Naive thymus-derived CD4-positive, alpha-beta T cell (primary cell): ENCODE results near the gene ANKLE1. TPM values are rescaled to one million over a fixed set of nuclear protein-coding genes. Genes with fewer than 3 reads are reported as not detected.

ENCODE experiments used
- ATAC-seq: fragments of 150-1000 bp; cut with Tn5 transposase; 2 replicates; pipeline ENCODE4 v1.10.0; 2021; ENCODE audit warnings: mild to moderate bottlenecking, moderate library complexity
- CTCF ChIA-PET: fragments of 350-600 bp; sonication (Branson Sonifier 250); formaldehyde crosslinking; loops from one replicate; lab custom pipeline; 2021; ENCODE audit warnings: antibody characterized with exemption; lab: Charles Lee
- POLR2A ChIA-PET: fragments of 350-600 bp; sonication (Branson Sonifier 250); formaldehyde crosslinking; loops from one replicate; lab custom pipeline; 2021; ENCODE audit warnings: antibody characterized with exemption, inconsistent platforms; lab: Charles Lee
- DNase-seq, 9 donors: peaks; one replicate each; pipeline versions ENCODE4 v3.0.0 to v3.0.0-alpha.2; 2020 to 2022; ENCODE audit warnings: mixed read lengths in 1 of 9
- H3K27ac ChIP-seq: one replicate; pipeline ENCODE4 v1.7.0; 2013; ENCODE audit warnings: mild to moderate bottlenecking, low read depth, low read length, moderate library complexity
- H3K27me3 ChIP-seq, 2 donors: one replicate each; pipeline ENCODE4 v1.7.0; 2013; ENCODE audit warnings: low read length in 2 of 2, mild to moderate bottlenecking in 2 of 2, moderate library complexity in 2 of 2; ENCODE audit not compliant: control insufficient read depth in 2 of 2, insufficient read depth in 2 of 2
- H3K36me3 ChIP-seq, 3 experiments: 1 replicate in 2 of 3; 2 replicates in 1 of 3; pipeline ENCODE4 v1.7.0; 2013; ENCODE audit warnings: low read length in 3 of 3, mild to moderate bottlenecking in 3 of 3, moderate library complexity in 1 of 3; ENCODE audit not compliant: insufficient read depth in 3 of 3, control insufficient read depth in 2 of 3
- H3K4me1 ChIP-seq, 2 donors: one replicate each; pipeline ENCODE4 v1.7.0; 2013; ENCODE audit warnings: low read length in 2 of 2, mild to moderate bottlenecking in 2 of 2, moderate library complexity in 1 of 2; ENCODE audit not compliant: control insufficient read depth in 2 of 2, insufficient read depth in 2 of 2
- H3K4me3 ChIP-seq: 2 replicates; pipeline ENCODE4 v1.7.0; 2013; ENCODE audit warnings: mild to moderate bottlenecking, low read length
- H3K9me3 ChIP-seq, 3 experiments: 1 replicate in 2 of 3; 2 replicates in 1 of 3; pipeline ENCODE4 v1.7.0; 2013; ENCODE audit warnings: low read length in 3 of 3; ENCODE audit not compliant: control insufficient read depth in 2 of 3
- H3K27ac Mint-ChIP-seq, 9 donors: one replicate each; pipeline ENCODE4 v1.8.0; 2020 to 2022; ENCODE audit warnings: mixed read lengths in 9 of 9, mild to moderate bottlenecking in 8 of 9, moderate library complexity in 5 of 9, inconsistent platforms in 2 of 9
- H3K27me3 Mint-ChIP-seq, 5 donors: one replicate each; pipeline ENCODE4 v1.8.0; 2021 to 2022; ENCODE audit warnings: mixed read lengths in 5 of 5, mild to moderate bottlenecking in 1 of 5
- H3K36me3 Mint-ChIP-seq, 5 donors: one replicate each; pipeline ENCODE4 v1.8.0; 2020 to 2022; ENCODE audit warnings: mixed read lengths in 5 of 5, mild to moderate bottlenecking in 3 of 5, inconsistent platforms in 1 of 5
- H3K4me1 Mint-ChIP-seq, 7 donors: one replicate each; pipeline ENCODE4 v1.8.0; 2020 to 2022; ENCODE audit warnings: mixed read lengths in 7 of 7, mild to moderate bottlenecking in 3 of 7, inconsistent platforms in 1 of 7
- H3K4me3 Mint-ChIP-seq, 10 donors: one replicate each; pipeline ENCODE4 v1.8.0; 2020 to 2022; ENCODE audit warnings: mild to moderate bottlenecking in 10 of 10, mixed read lengths in 10 of 10, moderate library complexity in 6 of 10, inconsistent platforms in 2 of 10
- H3K9me3 Mint-ChIP-seq, 11 donors: one replicate each; pipeline ENCODE4 v1.8.0; 2020 to 2022; ENCODE audit warnings: mixed read lengths in 11 of 11, mild to moderate bottlenecking in 4 of 11, inconsistent platforms in 1 of 11, moderate library complexity in 1 of 11
- intact Hi-C, 2 donors: fragments of 100-400 bp; cut with micrococcal nuclease; formaldehyde crosslinking; loops; one replicate each; pipeline ENCODE4 v1.15.1; 2023
- polyA plus RNA-seq, 2 donors: library from polyadenylated mRNA; unstranded; fragments of 300-500 nt; fragmentation: Illumina TruSeq; gene quantifications; one replicate each; pipeline ENCODE4 v1.2.3, GENCODE V29; 2021
- total RNA-seq, 6 experiments: library from RNA in 5 of 6; stranded (reverse) in 5 of 6; gene quantifications; 1 replicate in 5 of 6; 2 replicates in 1 of 6; pipeline ENCODE4 v1.2.3 and lab custom pipeline; 2021 to 2026

Gene ANKLE1, protein sequence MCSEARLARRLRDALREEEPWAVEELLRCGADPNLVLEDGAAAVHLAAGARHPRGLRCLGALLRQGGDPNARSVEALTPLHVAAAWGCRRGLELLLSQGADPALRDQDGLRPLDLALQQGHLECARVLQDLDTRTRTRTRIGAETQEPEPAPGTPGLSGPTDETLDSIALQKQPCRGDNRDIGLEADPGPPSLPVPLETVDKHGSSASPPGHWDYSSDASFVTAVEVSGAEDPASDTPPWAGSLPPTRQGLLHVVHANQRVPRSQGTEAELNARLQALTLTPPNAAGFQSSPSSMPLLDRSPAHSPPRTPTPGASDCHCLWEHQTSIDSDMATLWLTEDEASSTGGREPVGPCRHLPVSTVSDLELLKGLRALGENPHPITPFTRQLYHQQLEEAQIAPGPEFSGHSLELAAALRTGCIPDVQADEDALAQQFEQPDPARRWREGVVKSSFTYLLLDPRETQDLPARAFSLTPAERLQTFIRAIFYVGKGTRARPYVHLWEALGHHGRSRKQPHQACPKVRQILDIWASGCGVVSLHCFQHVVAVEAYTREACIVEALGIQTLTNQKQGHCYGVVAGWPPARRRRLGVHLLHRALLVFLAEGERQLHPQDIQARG
- total RNA-seq (1 to 10 TPM; 2.3 to 5.5 (median 3.4) TPM), polyA plus RNA-seq (under 1 TPM in 1 of 2 donors, not detected in 1; 0.29 TPM), total RNA-seq (lab: John Stamatoyannopoulos, UW) (1.7 reads per million, percentile 7 among the genes with 10 or more reads in this experiment)

DNA sequence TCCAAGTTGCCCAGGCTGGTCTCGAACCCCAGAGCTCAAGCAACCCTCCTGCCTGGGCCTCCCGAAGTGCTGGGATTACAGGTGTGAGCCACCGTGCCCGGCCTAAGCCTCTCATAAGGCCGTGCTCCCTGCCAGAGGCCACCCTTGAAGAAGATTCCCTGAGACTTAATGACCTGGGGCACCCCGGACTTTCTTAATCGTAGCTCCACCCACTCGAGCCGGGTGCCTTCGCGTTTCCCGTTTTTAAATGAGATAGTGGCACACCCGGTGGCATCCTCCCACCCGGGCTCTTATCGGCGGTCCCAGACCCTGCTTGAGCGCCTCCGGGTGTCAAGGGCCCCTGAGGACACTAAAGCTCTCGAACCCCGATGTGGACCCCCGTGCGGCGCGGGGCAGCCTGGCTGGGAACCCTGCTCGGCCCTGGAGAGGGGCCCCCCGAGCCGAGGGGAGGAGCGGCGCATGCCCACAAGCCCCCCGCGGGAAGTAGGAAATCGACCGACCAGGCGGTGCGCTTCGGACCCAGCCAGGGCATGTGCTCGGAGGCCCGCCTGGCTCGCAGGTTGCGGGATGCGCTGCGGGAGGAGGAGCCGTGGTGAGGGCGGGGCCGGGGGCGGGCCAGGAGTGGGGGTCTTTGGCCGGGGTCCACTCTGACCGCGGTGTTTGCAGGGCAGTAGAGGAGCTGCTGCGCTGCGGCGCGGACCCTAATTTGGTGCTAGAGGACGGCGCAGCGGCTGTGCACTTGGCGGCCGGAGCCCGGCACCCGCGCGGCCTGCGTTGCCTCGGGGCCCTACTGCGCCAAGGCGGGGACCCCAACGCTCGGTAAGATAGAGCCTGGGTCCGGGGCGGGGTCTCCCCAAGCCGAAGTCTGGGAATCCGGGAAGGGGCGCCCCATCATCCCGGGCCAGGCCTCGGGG is at the start of gene ANKLE1:
TSS of gene ANKLE1 (plus strand) at position 511 of the 914 bp plus-strand sequence. CDS start at position 531, 20 bp downstream.
- no peaks in the 10 kb centered on the region for H3K9me3 Mint-ChIP-seq
- ATAC-seq (peak; percentile 56), DNase-seq (peak in 3 of 9 donors; percentile 19 to 65 (median 33))
- ChIA-PET POLR2A (interaction anchor here (1.2 to 2.3 kb wide), 6 partner anchors 15 to 206 kb away, joined by 4 to 11 read pairs (median 5); partner anchors contain the start of genes BABAM1, MYO9B and USE1), CTCF (interaction anchor here (0.6 to 4.2 kb wide), 10 partner anchors 15 to 213 kb away, joined by 3 to 36 read pairs (median 3); partner anchors contain the start of genes BABAM1 and USHBP1)
- H3K4me3 Mint-ChIP-seq, result peak within 1 kb of the TSS; percentile 75 to 90 (median 81)
- peaks cover 0 to 2% (median 0%) of the 10 kb centered on the region in 5 donors for H3K27me3 Mint-ChIP-seq
- Histone ChIP-seq H3K4me1 (peaks cover 0 to 8% of the 10 kb centered on the region in 2 donors), H3K27me3 (no peaks in the 10 kb centered on the region), H3K9me3 (no peaks in the 10 kb centered on the region), H3K36me3 (peaks cover 3 to 24% (median 3%) of the 10 kb centered on the region in 3 experiments), H3K4me3 (peak within 1 kb of the TSS; percentile 62), H3K27ac (no peak within 1 kb of the TSS)
- peaks cover 0 to 9% (median 3%) of the 10 kb centered on the region in 7 donors for H3K4me1 Mint-ChIP-seq
- peaks cover 0 to 13% (median 3%) of the 10 kb centered on the region in 5 donors for H3K36me3 Mint-ChIP-seq
- peak within 1 kb of the TSS in 2 of 9 donors; percentile 62 to 72 for H3K27ac Mint-ChIP-seq
- intact Hi-C loops, result loop anchor here (1.0 to 5.0 kb wide), 10 partner anchors 20 to 564 kb away; partner anchors contain the start of genes HAUS8 (in 1 of the 2), MYO9B (in 1 of the 2) and NWD1 (in 1 of the 2)

DNA sequence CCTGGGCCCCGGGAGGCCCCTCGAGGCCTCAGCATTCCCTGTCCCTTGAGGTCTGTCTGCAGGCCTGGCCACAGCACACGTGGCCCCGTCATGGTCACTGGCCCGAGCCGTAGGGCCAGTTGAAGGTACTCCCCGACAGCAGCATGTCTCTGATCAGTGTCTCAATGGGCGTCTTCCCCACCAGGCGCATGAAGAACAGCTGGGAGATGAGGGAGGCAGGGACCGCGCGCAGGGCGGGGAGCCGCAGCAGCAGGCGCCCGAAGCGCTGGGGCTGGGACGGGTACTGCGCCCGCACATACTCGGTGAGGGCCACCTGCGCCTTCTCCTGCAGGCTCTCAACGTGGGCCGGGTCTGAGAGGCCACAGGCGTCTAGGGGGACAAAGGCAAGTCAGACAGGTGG is 49.4 kb upstream of the ANKLE1 start:
- H3K9me3 Mint-ChIP-seq, result no peaks in the 10 kb centered on the region

DNA sequence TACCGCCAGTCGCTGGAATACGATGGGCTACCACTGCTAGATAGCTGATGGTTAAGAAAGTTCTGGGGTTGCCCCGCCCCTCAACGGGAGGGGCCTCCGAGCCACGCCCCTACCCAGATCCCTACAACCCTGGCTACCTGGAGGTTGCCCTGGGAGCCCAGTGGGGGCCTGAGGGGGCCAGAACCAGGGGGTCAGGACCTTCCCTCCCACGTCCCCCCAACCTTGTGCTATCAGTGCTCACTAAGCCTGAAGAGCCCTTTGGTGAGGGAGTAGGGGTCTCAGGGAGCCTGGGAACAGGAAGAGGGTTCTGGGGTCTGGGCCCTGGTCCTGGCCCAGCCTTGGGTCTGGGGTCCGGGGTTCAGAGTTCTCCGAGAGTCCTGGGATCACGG is 46.8 kb upstream of the ANKLE1 start:
- Histone ChIP-seq H3K36me3 (peaks cover 0 to 8% (median 3%) of the 10 kb centered on the region in 3 experiments), H3K4me1 (peaks cover 0 to 11% of the 10 kb centered on the region in 2 donors), H3K9me3 (no peaks in the 10 kb centered on the region), H3K27ac (peak overlapping the region; percentile 64), H3K27me3 (no peaks in the 10 kb centered on the region), H3K4me3 (peak overlapping the region; percentile 74)
- ATAC-seq, result peak; percentile 74
- intact Hi-C loops, result loop anchor here (1.0 to 2.0 kb wide), 12 partner anchors 9 to 168 kb away; partner anchors contain the start of genes OCEL1 (in 2 of the 2), USE1 (in 2 of the 2), BABAM1 (in 1 of the 2) and HAUS8 (in 1 of the 2)
- Mint-ChIP-seq H3K4me1 (peaks cover 4 to 22% (median 13%) of the 10 kb centered on the region in 7 donors), H3K27ac (peak overlapping the region in 4 of 9 donors; percentile 12 to 77 (median 58)), H3K4me3 (peak overlapping the region; percentile 67 to 88 (median 82)), H3K27me3 (no peaks in the 10 kb centered on the region), H3K36me3 (peaks cover 0 to 3% (median 0%) of the 10 kb centered on the region in 5 donors), H3K9me3 (no peaks in the 10 kb centered on the region)
- POLR2A ChIA-PET, result interaction anchor here (0.7 to 4.2 kb wide), 12 partner anchors 9 to 670 kb away, joined by 3 to 37 read pairs (median 6); partner anchors contain the start of genes BABAM1, OCEL1, USE1 and USHBP1
- CTCF ChIA-PET, result interaction anchor here (0.8 to 2.2 kb wide), 6 partner anchors 9 to 186 kb away, joined by 3 to 13 read pairs (median 5); partner anchors contain the start of genes OCEL1 and USE1
- peak; percentile 32 to 76 (median 45) for DNase-seq

More for the DNA sequence above, 49.4 kb upstream of the ANKLE1 start:
- ChIA-PET POLR2A (interaction anchor here (0.6 kb wide), 1 partner anchor 52 kb away, joined by 3 read pairs; no protein-coding TSS in a partner anchor), CTCF (no interaction called here)
- Histone ChIP-seq H3K36me3 (peaks cover 0 to 12% (median 3%) of the 10 kb centered on the region in 3 experiments), H3K4me1 (peaks cover 0 to 11% of the 10 kb centered on the region in 2 donors), H3K27ac (no peak overlapping the region), H3K27me3 (no peaks in the 10 kb centered on the region), H3K9me3 (no peaks in the 10 kb centered on the region), H3K4me3 (no peak overlapping the region)
- intact Hi-C loops, result no loop called here
- Mint-ChIP-seq H3K27me3 (no peaks in the 10 kb centered on the region), H3K36me3 (peaks cover 0 to 4% (median 0%) of the 10 kb centered on the region in 5 donors), H3K27ac (peak overlapping the region in 1 of 9 donors; percentile 2), H3K4me3 (peak overlapping the region in 1 of 10 donors; percentile 44), H3K4me1 (peaks cover 4 to 23% (median 13%) of the 10 kb centered on the region in 7 donors)
- ATAC-seq (no peak), DNase-seq (no peak)

DNA sequence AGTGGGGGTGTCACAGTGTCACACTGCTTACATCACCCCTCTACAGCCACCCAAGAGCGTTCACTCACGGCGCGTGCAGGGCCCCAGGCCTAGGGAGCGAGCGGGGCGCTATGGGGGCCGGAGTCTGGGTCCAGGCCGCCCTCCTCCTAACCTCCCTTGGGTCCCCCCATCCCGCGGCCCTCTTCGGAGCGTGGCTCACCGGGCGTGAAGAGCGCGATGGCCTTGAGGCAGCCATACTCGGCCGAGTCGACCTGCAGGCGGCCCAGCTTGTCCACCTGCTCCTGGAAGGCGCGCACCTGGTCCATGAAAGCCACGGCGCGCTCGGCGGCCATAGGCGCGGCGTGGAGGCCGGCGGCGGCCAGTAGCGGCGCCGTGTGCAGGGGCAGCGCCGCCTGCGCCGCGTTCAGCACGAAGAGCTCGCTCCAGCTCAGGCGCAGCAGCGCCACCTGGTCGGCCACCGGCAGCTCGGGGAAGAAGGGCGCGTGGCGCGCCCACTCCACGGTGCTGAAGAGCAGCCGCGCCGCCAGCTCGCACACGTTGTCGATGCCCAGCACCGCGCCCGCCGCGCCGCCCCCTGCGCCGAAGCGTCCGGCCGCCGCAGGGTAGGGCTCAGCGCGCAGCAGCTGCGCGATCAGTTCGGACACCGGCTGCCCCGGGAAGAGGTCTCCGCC is 46.3 kb upstream of the ANKLE1 start:
- Histone ChIP-seq H3K4me1 (peaks cover 0 to 11% of the 10 kb centered on the region in 2 donors), H3K27ac (peak overlapping the region; percentile 64), H3K9me3 (no peaks in the 10 kb centered on the region), H3K27me3 (no peaks in the 10 kb centered on the region), H3K36me3 (peaks cover 0 to 4% (median 3%) of the 10 kb centered on the region in 3 experiments), H3K4me3 (peak overlapping the region; percentile 74)
- ChIA-PET POLR2A (interaction anchor here (0.6 to 4.2 kb wide), 15 partner anchors 9 to 844 kb away, joined by 3 to 37 read pairs (median 6); partner anchors contain the start of genes BABAM1, OCEL1, USE1 and USHBP1), CTCF (interaction anchor here (0.6 to 2.2 kb wide), 8 partner anchors 10 to 782 kb away, joined by 3 to 13 read pairs (median 4); partner anchors contain the start of genes OCEL1 and USE1)
- peak; percentile 62 to 75 (median 73) for DNase-seq
- peaks cover 0 to 3% (median 0%) of the 10 kb centered on the region in 5 donors for H3K36me3 Mint-ChIP-seq
- intact Hi-C loops, result loop anchor here (1.0 to 2.0 kb wide), 12 partner anchors 9 to 169 kb away; partner anchors contain the start of genes OCEL1 (in 2 of the 2), USE1 (in 2 of the 2), BABAM1 (in 1 of the 2) and HAUS8 (in 1 of the 2)
- peak overlapping the region in 4 of 9 donors; percentile 12 to 77 (median 58) for H3K27ac Mint-ChIP-seq
- H3K27me3 Mint-ChIP-seq, result no peaks in the 10 kb centered on the region
- ATAC-seq, result peak; percentile 95
- no peaks in the 10 kb centered on the region for H3K9me3 Mint-ChIP-seq
- peaks cover 4 to 22% (median 13%) of the 10 kb centered on the region in 7 donors for H3K4me1 Mint-ChIP-seq
- H3K4me3 Mint-ChIP-seq, result peak overlapping the region; percentile 67 to 88 (median 82)
